ENCODE data around the gene NEDD1.

Gene NEDD1

DNA sequence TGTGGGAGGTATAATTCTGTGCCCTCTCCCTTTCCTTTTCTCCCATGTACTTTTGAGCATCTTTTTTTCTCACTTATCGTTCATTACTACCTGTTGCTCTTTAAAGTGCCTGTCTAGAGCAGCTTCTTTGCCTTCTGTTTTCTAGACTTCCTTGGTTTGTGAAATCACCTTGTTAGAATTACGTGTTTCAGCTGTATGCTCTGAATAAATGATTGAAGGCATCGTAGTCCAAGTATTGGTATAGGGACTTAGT lies 1.3 kb downstream of the NEDD1 start:
- peak overlapping the region; percentile 74 for H3K4me2 ChIP-seq (ENCODE audit: low read length)
- no peaks in the 10 kb centered on the region for H3K9me3 ChIP-seq (ENCODE audit: low read length)
- 0 out of 2 replicates have a peak, but pooled peaks cover 5% of the 10 kb centered on the region for H3K36me3 ChIP-seq (ENCODE audit: insufficient read depth, low read length)
- H3K79me2 ChIP-seq (ENCODE audit: insufficient read depth, low read length): peaks cover 35% of the 10 kb centered on the region; the same call in 1 of the 2 replicates
- H3K27me3 ChIP-seq (ENCODE audit: insufficient read depth, low read length): no peaks in the 10 kb centered on the region
- H3K4me1 ChIP-seq (ENCODE audit: insufficient read depth, low read length, severe bottlenecking): peaks cover 42% of the 10 kb centered on the region
- no peaks in the 10 kb centered on the region; the same call in 1 of the 2 replicates for H3F3A ChIP-seq (ENCODE audit: insufficient read depth, low read length)
- H3K27ac ChIP-seq (ENCODE audit: low read depth, low read length, poor library complexity, severe bottlenecking): no peak overlapping the region
- TF ChIP-seq, protein P1, sequence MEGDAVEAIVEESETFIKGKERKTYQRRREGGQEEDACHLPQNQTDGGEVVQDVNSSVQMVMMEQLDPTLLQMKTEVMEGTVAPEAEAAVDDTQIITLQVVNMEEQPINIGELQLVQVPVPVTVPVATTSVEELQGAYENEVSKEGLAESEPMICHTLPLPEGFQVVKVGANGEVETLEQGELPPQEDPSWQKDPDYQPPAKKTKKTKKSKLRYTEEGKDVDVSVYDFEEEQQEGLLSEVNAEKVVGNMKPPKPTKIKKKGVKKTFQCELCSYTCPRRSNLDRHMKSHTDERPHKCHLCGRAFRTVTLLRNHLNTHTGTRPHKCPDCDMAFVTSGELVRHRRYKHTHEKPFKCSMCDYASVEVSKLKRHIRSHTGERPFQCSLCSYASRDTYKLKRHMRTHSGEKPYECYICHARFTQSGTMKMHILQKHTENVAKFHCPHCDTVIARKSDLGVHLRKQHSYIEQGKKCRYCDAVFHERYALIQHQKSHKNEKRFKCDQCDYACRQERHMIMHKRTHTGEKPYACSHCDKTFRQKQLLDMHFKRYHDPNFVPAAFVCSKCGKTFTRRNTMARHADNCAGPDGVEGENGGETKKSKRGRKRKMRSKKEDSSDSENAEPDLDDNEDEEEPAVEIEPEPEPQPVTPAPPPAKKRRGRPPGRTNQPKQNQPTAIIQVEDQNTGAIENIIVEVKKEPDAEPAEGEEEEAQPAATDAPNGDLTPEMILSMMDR (IDR thresholded peaks at IDR 0.05; ENCODE audit: low read length): no peak
- TF ChIP-seq EZH2 (IDR thresholded peaks at IDR 0.05; ENCODE audit: borderline replicate concordance, low read length): no peak
- no peaks in the 10 kb centered on the region for H4K20me1 ChIP-seq (ENCODE audit: insufficient read depth, low read length)
- H3K9ac ChIP-seq (ENCODE audit: low read length): peak overlapping the region; percentile 90; the same call in 1 of the 2 replicates
- no peak overlapping the region for H2AFZ ChIP-seq (ENCODE audit: low read length)
- H3K4me3 ChIP-seq (ENCODE audit: low read depth, low read length, poor library complexity, severe bottlenecking): peak overlapping the region; percentile 91
- H3K9me2 ChIP-seq (ENCODE audit: low read depth, low read length): no peaks in the 10 kb centered on the region

GRCh38 chr12:96912261-96912660 lies 5.2 kb downstream of the NEDD1 start:
- Histone ChIP-seq H3K4me1 (ENCODE audit: insufficient read depth, low read length, severe bottlenecking) (peaks cover 34% of the 10 kb centered on the region), H3K36me3 (ENCODE audit: insufficient read depth, low read length) (peaks cover 17% of the 10 kb centered on the region)

DNA sequence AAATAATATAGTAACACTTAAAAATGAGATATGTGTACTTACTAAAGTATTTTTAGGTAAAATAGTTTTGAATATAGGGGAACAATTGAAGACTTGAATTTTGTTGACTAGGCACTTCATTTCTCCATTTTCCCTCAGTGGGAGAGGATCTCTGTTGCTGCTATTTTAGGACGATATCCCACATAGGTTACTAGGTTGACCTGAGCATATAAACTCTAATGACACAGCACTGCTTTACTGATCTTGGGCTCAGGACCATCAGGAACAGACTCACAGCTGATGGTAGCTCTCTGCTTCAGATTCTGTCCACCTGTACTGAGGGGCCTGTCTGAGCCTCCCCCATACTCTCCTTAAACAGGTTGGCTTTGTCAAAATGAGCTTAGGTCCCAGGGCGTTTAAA lies 5.9 kb downstream of the NEDD1 start:
- H3K9ac ChIP-seq (ENCODE audit: low read length): no peak overlapping the region
- TF ChIP-seq, protein P1 (IDR thresholded peaks at IDR 0.05; ENCODE audit: low read length): no peak
- no peak for TF ChIP-seq EZH2 (IDR thresholded peaks at IDR 0.05; ENCODE audit: borderline replicate concordance, low read length)
- no peaks in the 10 kb centered on the region for H4K20me1 ChIP-seq (ENCODE audit: insufficient read depth, low read length)
- no peaks in the 10 kb centered on the region for H3K9me3 ChIP-seq (ENCODE audit: low read length)
- H3K9me2 ChIP-seq (ENCODE audit: low read depth, low read length): no peaks in the 10 kb centered on the region
- H3F3A ChIP-seq (ENCODE audit: insufficient read depth, low read length): no peaks in the 10 kb centered on the region; the same call in 1 of the 2 replicates
- H3K27ac ChIP-seq (ENCODE audit: low read depth, low read length, poor library complexity, severe bottlenecking): no peak overlapping the region
- peaks cover 34% of the 10 kb centered on the region for H3K4me1 ChIP-seq (ENCODE audit: insufficient read depth, low read length, severe bottlenecking)
- H3K79me2 ChIP-seq (ENCODE audit: insufficient read depth, low read length): peaks cover 35% of the 10 kb centered on the region
- H2AFZ ChIP-seq (ENCODE audit: low read length): no peak overlapping the region
- H3K4me2 ChIP-seq (ENCODE audit: low read length): no peak overlapping the region
- peaks cover 17% of the 10 kb centered on the region for H3K36me3 ChIP-seq (ENCODE audit: insufficient read depth, low read length)
- no peaks in the 10 kb centered on the region for H3K27me3 ChIP-seq (ENCODE audit: insufficient read depth, low read length)
- H3K4me3 ChIP-seq (ENCODE audit: low read depth, low read length, poor library complexity, severe bottlenecking): no peak overlapping the region

More at GRCh38 chr12:96912261-96912660, 5.2 kb downstream of the NEDD1 start:
- no peaks in the 10 kb centered on the region for H3K9me3 ChIP-seq (ENCODE audit: low read length)
- no peak overlapping the region for H3K4me3 ChIP-seq (ENCODE audit: low read depth, low read length, poor library complexity, severe bottlenecking)
- no peaks in the 10 kb centered on the region for H4K20me1 ChIP-seq (ENCODE audit: insufficient read depth, low read length)
- no peaks in the 10 kb centered on the region for H3K9me2 ChIP-seq (ENCODE audit: low read depth, low read length)
- H3K27ac ChIP-seq (ENCODE audit: low read depth, low read length, poor library complexity, severe bottlenecking): no peak overlapping the region
- no peak overlapping the region for H2AFZ ChIP-seq (ENCODE audit: low read length)
- H3K4me2 ChIP-seq (ENCODE audit: low read length): no peak overlapping the region
- H3K9ac ChIP-seq (ENCODE audit: low read length): no peak overlapping the region
- H3K27me3 ChIP-seq (ENCODE audit: insufficient read depth, low read length): no peaks in the 10 kb centered on the region
- H3K79me2 ChIP-seq (ENCODE audit: insufficient read depth, low read length): peaks cover 35% of the 10 kb centered on the region
- no peak for TF ChIP-seq EZH2 (IDR thresholded peaks at IDR 0.05; ENCODE audit: borderline replicate concordance, low read length)
- TF ChIP-seq, protein P1 (IDR thresholded peaks at IDR 0.05; ENCODE audit: low read length): no peak
- no peaks in the 10 kb centered on the region; the same call in 1 of the 2 replicates for H3F3A ChIP-seq (ENCODE audit: insufficient read depth, low read length)

All from OCI-LY1 (cell line).